ENCODE results near the gene GALNTL6. TPM values are rescaled to one million over a fixed set of nuclear protein-coding genes. Genes with fewer than 3 reads are reported as not detected.
A peak's percentile ranks its signal among the peaks of the same experiment; 100 is the strongest.

Gene GALNTL6
- total RNA-seq, 2 donors from 2014 or later, result 0.71 TPM; not detected in 1

GRCh38 chr4:171891038-171891437, 77.8 kb downstream of the GALNTL6 start:
- H3K36me3 ChIP-seq (ENCODE audit: control insufficient read depth, insufficient read depth, low read length), result no peaks in the 10 kb centered on the region
- no peaks in the 10 kb centered on the region for H3K27me3 Mint-ChIP-seq (ENCODE audit: insufficient read depth)
- H3K4me3 Mint-ChIP-seq, result no peak overlapping the region
- 75 to 82% methylated on average over 1 to 2 of the region's 2 CpGs for WGBS, 2 experiments (ENCODE audit: insufficient coverage in 1 of 2, insufficient read length in 1 of 2)
- no peak overlapping the region for H3K4me3 ChIP-seq (ENCODE audit: low read length)
- no peaks in the 10 kb centered on the region for H3K36me3 Mint-ChIP-seq (ENCODE audit: low read depth)
- DNase-seq, result no peak
- no peak overlapping the region for H3K27ac Mint-ChIP-seq
- no peaks in the 10 kb centered on the region for H3K9me3 Mint-ChIP-seq
- no peaks in the 10 kb centered on the region for H3K27me3 ChIP-seq (ENCODE audit: control insufficient read depth, insufficient read depth, low read length, poor library complexity, severe bottlenecking)
- TF ChIP-seq CTCF (conservative IDR thresholded peaks at IDR 0.05), result peak; percentile 34
- H3K4me1 ChIP-seq (ENCODE audit: control insufficient read depth, insufficient read depth, low read length), result no peaks in the 10 kb centered on the region
- H3K4me1 Mint-ChIP-seq, result peaks cover 3% of the 10 kb centered on the region
- H3K27ac ChIP-seq (ENCODE audit: low read depth, low read length), result no peak overlapping the region
- H3K9me3 ChIP-seq (ENCODE audit: control insufficient read depth, low read length), result peaks cover 8% of the 10 kb centered on the region
- no peak overlapping the region for H3K9ac ChIP-seq (ENCODE audit: extremely low read depth, low read length, poor library complexity, severe bottlenecking)

- no peak for TF ChIP-seq CTCF (conservative IDR thresholded peaks at IDR 0.05)
- H3K27ac ChIP-seq (ENCODE audit: low read depth, low read length), result no peak overlapping the region
- no peaks in the 10 kb centered on the region for H3K27me3 ChIP-seq (ENCODE audit: control insufficient read depth, insufficient read depth, low read length, poor library complexity, severe bottlenecking)
- H3K27ac Mint-ChIP-seq, result no peak overlapping the region
- H3K9me3 ChIP-seq (ENCODE audit: control insufficient read depth, low read length), result peaks cover 13% of the 10 kb centered on the region
- H3K4me3 Mint-ChIP-seq, result no peak overlapping the region
- DNase-seq, result no peak
- WGBS, 2 experiments (ENCODE audit: insufficient coverage in 1 of 2, insufficient read length in 1 of 2), result 72 to 80% methylated on average over 2 to 3 of the region's 3 CpGs
- H3K27me3 Mint-ChIP-seq (ENCODE audit: insufficient read depth), result no peaks in the 10 kb centered on the region
- H3K4me1 ChIP-seq (ENCODE audit: control insufficient read depth, insufficient read depth, low read length), result peaks cover 5% of the 10 kb centered on the region
- no peaks in the 10 kb centered on the region for H3K36me3 Mint-ChIP-seq (ENCODE audit: low read depth)
- H3K4me1 Mint-ChIP-seq, result peaks cover 7% of the 10 kb centered on the region
- peaks cover 3% of the 10 kb centered on the region for H3K9me3 Mint-ChIP-seq
- H3K4me3 ChIP-seq (ENCODE audit: low read length), result peak overlapping the region; percentile 8
- H3K9ac ChIP-seq (ENCODE audit: extremely low read depth, low read length, poor library complexity, severe bottlenecking), result no peak overlapping the region
- H3K36me3 ChIP-seq (ENCODE audit: control insufficient read depth, insufficient read depth, low read length), result no peaks in the 10 kb centered on the region
Observed at GRCh38 chr4:171896426-171896825, 83.2 kb downstream of the GALNTL6 start.

- no peak overlapping the region for H3K9ac ChIP-seq (ENCODE audit: extremely low read depth, low read length, poor library complexity, severe bottlenecking)
- no peaks in the 10 kb centered on the region for H3K9me3 ChIP-seq (ENCODE audit: control insufficient read depth, low read length)
- no peaks in the 10 kb centered on the region for H3K36me3 ChIP-seq (ENCODE audit: control insufficient read depth, insufficient read depth, low read length)
- no peak for DNase-seq
- no peak for TF ChIP-seq CTCF (conservative IDR thresholded peaks at IDR 0.05)
- no peaks in the 10 kb centered on the region for H3K9me3 Mint-ChIP-seq
- WGBS, 2 experiments (ENCODE audit: insufficient coverage in 1 of 2, insufficient read length in 1 of 2), result 88% methylated on average over 2 of the region's 2 CpGs; no CpG with 5 or more reads in 1 of the 2 experiments
- no peak overlapping the region for H3K4me3 ChIP-seq (ENCODE audit: low read length)
- no peaks in the 10 kb centered on the region for H3K4me1 ChIP-seq (ENCODE audit: control insufficient read depth, insufficient read depth, low read length)
- no peaks in the 10 kb centered on the region for H3K36me3 Mint-ChIP-seq (ENCODE audit: low read depth)
- no peak overlapping the region for H3K4me3 Mint-ChIP-seq
- H3K27ac Mint-ChIP-seq, result no peak overlapping the region
- H3K27ac ChIP-seq (ENCODE audit: low read depth, low read length), result no peak overlapping the region
- H3K27me3 ChIP-seq (ENCODE audit: control insufficient read depth, insufficient read depth, low read length, poor library complexity, severe bottlenecking), result no peaks in the 10 kb centered on the region
- H3K27me3 Mint-ChIP-seq (ENCODE audit: insufficient read depth), result no peaks in the 10 kb centered on the region
- H3K4me1 Mint-ChIP-seq, result no peaks in the 10 kb centered on the region
Observed at GRCh38 chr4:171919314-171919713, 106.1 kb downstream of the GALNTL6 start.

Measured in endodermal cell (in vitro differentiated cells).